GM12892 (cell line): ENCODE results near the gene KDM5A.
"Not testable (repeated sequence)": the region's sequence is repeated elsewhere in the genome, so short reads cannot be mapped to it uniquely, and the experiment has no call there.

Experiments
- DNase-seq: peaks from one replicate; pipeline ENCODE4 v3.0.0; 2011; ENCODE audit not compliant: insufficient read length
- FAIRE-seq: peaks from 2 replicates; lab custom pipeline; 2011; peaks lifted over from hg19 to GRCh38; lab: Jason Lieb, UNC
- POLR2A ChIP-seq: IDR thresholded peaks from 2 replicates; pipeline ENCODE4 v1.6.1; 2011; ENCODE audit warnings: low read depth, low read length, control low read depth
- POLR2AphosphoS5 ChIP-seq: IDR thresholded peaks from 2 replicates; pipeline ENCODE4 v1.6.1; 2011; ENCODE audit warnings: low read depth, low read length, control low read depth
- TAF1 ChIP-seq: IDR thresholded peaks from 2 replicates; pipeline ENCODE4 v1.6.1; 2011; ENCODE audit warnings: low read depth, mild to moderate bottlenecking, control low read depth, low read length, borderline replicate concordance

The KDM5A gene

GRCh38 chr12:243381-243780, 145.7 kb downstream of the KDM5A start:
- FAIRE-seq, result no peak
- no peak for DNase-seq
- TF ChIP-seq TAF1 (no peak), POLR2A (no peak), POLR2AphosphoS5 (no peak)

- TF ChIP-seq POLR2A (no peak), TAF1 (no peak), POLR2AphosphoS5 (no peak)
- FAIRE-seq (no peak), DNase-seq (no peak)
Measured at GRCh38 chr12:242496-242895, 146.6 kb downstream of the KDM5A start.

- no peak for DNase-seq
- TF ChIP-seq TAF1, result no peak
- no peak for TF ChIP-seq POLR2A
- no peak for TF ChIP-seq POLR2AphosphoS5
- no peak for FAIRE-seq
Measured at GRCh38 chr12:241266-241665, 147.9 kb downstream of the KDM5A start.

GRCh38 chr12:240566-240965, 148.6 kb downstream of the KDM5A start:
- DNase-seq (no peak), FAIRE-seq (no peak)
- TF ChIP-seq POLR2AphosphoS5, result no peak
- TF ChIP-seq POLR2A, result no peak
- no peak for TF ChIP-seq TAF1

GRCh38 chr12:238736-239398, 150.3 kb downstream of the KDM5A start:
- FAIRE-seq, result no peak
- DNase-seq, result no peak
- TF ChIP-seq POLR2A (no peak), TAF1 (no peak), POLR2AphosphoS5 (no peak)

- FAIRE-seq, result no peak
- TF ChIP-seq TAF1 (no peak), POLR2A (no peak), POLR2AphosphoS5 (no peak)
Measured at GRCh38 chr12:238116-238515, 151.0 kb downstream of the KDM5A start.

GRCh38 chr12:237026-237815, 151.9 kb downstream of the KDM5A start:
- no peak for DNase-seq
- no peak for FAIRE-seq

More at GRCh38 chr12:238116-238515, 151.0 kb downstream of the KDM5A start:
- DNase-seq, result no peak

GRCh38 chr12:236445-236844, 152.7 kb downstream of the KDM5A start:
- DNase-seq, result no peak
- TF ChIP-seq POLR2A (no peak), TAF1 (no peak), POLR2AphosphoS5 (no peak)
- FAIRE-seq, result no peak

More at GRCh38 chr12:237026-237815, 151.9 kb downstream of the KDM5A start:
- TF ChIP-seq POLR2A (no peak), TAF1 (no peak), POLR2AphosphoS5 (no peak)

GRCh38 chr12:235967-236366, 153.2 kb downstream of the KDM5A start:
- not testable (repeated sequence) for FAIRE-seq, DNase-seq

GRCh38 chr12:234891-235415, 154.2 kb downstream of the KDM5A start:
- TF ChIP-seq POLR2AphosphoS5 (no peak), TAF1 (no peak), POLR2A (no peak)
- DNase-seq (no peak), FAIRE-seq (no peak)

GRCh38 chr12:234019-234418, 155.1 kb downstream of the KDM5A start:
- FAIRE-seq (no peak), DNase-seq (no peak)
- TF ChIP-seq POLR2A, result no peak

- FAIRE-seq (no peak), DNase-seq (no peak)
- TF ChIP-seq POLR2AphosphoS5 (no peak), POLR2A (no peak), TAF1 (no peak)
Measured at GRCh38 chr12:233615-233968, 155.5 kb downstream of the KDM5A start.
